Measurements from ENCODE around the gene DEUP1. TPM values are rescaled to one million over a fixed set of nuclear protein-coding genes. Genes with fewer than 3 reads are reported as not detected.

The DEUP1 gene
- total RNA-seq, 1 experiment from 2014 or later = not detected

GRCh38 chr11:93467054-93467453 lies 136.5 kb downstream of the DEUP1 start:
- no peak overlapping the region for H3K27ac ChIP-seq (ENCODE audit: low read depth, low read length)
- no peak overlapping the region for H3K9ac ChIP-seq (ENCODE audit: low read length)
- ChIA-PET RAD21 (ENCODE audit: low non-redundant PET in 1 of 2, low total read pairs in 2 of 2, uncharacterized antibody in 2 of 2, unreplicated experiment in 2 of 2) (no interaction called here), CTCF (no interaction called here), POLR2A (no interaction called here)
- H3K79me2 ChIP-seq (ENCODE audit: insufficient read depth, low read length) = no peaks in the 10 kb centered on the region
- no peak overlapping the region for H3K4me3 ChIP-seq (replicated peaks in 1 of 2; ENCODE audit: low read depth in 1 of 2, low read length in 2 of 2)
- TF ChIP-seq EZH2 (IDR thresholded peaks at IDR 0.05) = no peak
- no peak for TF ChIP-seq JUND (IDR thresholded peaks at IDR 0.05)
- no peak for TF ChIP-seq CEBPB (IDR thresholded peaks at IDR 0.05; ENCODE audit: low read depth)
- TF ChIP-seq EZH2phosphoT487 (IDR thresholded peaks at IDR 0.05; ENCODE audit: borderline replicate concordance) = no peak
- TF ChIP-seq REST (IDR thresholded peaks at IDR 0.05; ENCODE audit: low read depth) = no peak
- no peak for TF ChIP-seq SIN3A (IDR thresholded peaks at IDR 0.05; ENCODE audit: low read depth)
- TF ChIP-seq TCF7L2 (IDR thresholded peaks at IDR 0.05; ENCODE audit: borderline replicate concordance, extremely low read depth, insufficient read depth, insufficient read length) = no peak
- no peak for TF ChIP-seq POLR2A (IDR thresholded peaks at IDR 0.05; ENCODE audit: borderline replicate concordance, extremely low read depth, insufficient read depth, insufficient read length)
- no peak for TF ChIP-seq FOSL1 (IDR thresholded peaks at IDR 0.05; ENCODE audit: low read depth)
- TF ChIP-seq POLR2AphosphoS5 (IDR thresholded peaks at IDR 0.05; ENCODE audit: low read depth, low read length) = no peak
- TF ChIP-seq RAD21 (IDR thresholded peaks at IDR 0.05; ENCODE audit: low read depth) = no peak
- no peak for TF ChIP-seq EGR1 (IDR thresholded peaks at IDR 0.05; ENCODE audit: low read depth)
- TF ChIP-seq CTCF (IDR thresholded peaks at IDR 0.05 in 2 of 3, conservative IDR thresholded peaks at IDR 0.05 in 1 of 3; ENCODE audit: borderline replicate concordance in 1 of 3, insufficient read depth in 1 of 3, low read depth in 2 of 3, low read length in 2 of 3) = no peak
- no peak for TF ChIP-seq SP1 (IDR thresholded peaks at IDR 0.05; ENCODE audit: low read depth)
- TF ChIP-seq ELF1 (IDR thresholded peaks at IDR 0.05; ENCODE audit: borderline replicate concordance, low read depth) = no peak
- no peak for TF ChIP-seq CBX3 (IDR thresholded peaks at IDR 0.05; ENCODE audit: low read depth)
- no peak for TF ChIP-seq ATF3 (IDR thresholded peaks at IDR 0.05)
- no peak for TF ChIP-seq ZBTB33 (IDR thresholded peaks at IDR 0.05; ENCODE audit: extremely low read depth, insufficient replicate concordance, low read length)
- H3K9me2 ChIP-seq (ENCODE audit: insufficient read depth) = no peaks in the 10 kb centered on the region
- no peaks in the 10 kb centered on the region for H3K4me1 ChIP-seq (ENCODE audit: control insufficient read depth in 1 of 2, insufficient read depth in 2 of 2, low read length in 2 of 2)
- H3K9me3 ChIP-seq (ENCODE audit: control insufficient read depth in 1 of 2, insufficient read depth in 1 of 2, low read depth in 1 of 2, low read length in 2 of 2) = no peaks in the 10 kb centered on the region
- no peak for DNase-seq (ENCODE audit: low read depth, low spot score)
- H4K20me1 ChIP-seq (ENCODE audit: insufficient read depth) = no peaks in the 10 kb centered on the region
- no peak for ATAC-seq
- BruUV-seq (replicated peaks) = no TSS peak
- no peaks in the 10 kb centered on the region for H3K27me3 ChIP-seq (ENCODE audit: insufficient read depth, low read length)
- H2AFZ ChIP-seq (ENCODE audit: low read depth, low read length, poor library complexity, severe bottlenecking) = no peak overlapping the region
- no peaks in the 10 kb centered on the region for H3K36me3 ChIP-seq (ENCODE audit: control insufficient read depth in 1 of 2, insufficient read depth in 2 of 2, low read length in 2 of 2)
- no peak overlapping the region for H3K4me2 ChIP-seq (ENCODE audit: low read length)
- intact Hi-C loops (cut with micrococcal nuclease) = no loop called here
